Measurements from ENCODE around the gene KIF1A. TPM values are rescaled to one million over a fixed set of nuclear protein-coding genes. Genes with fewer than 3 reads are reported as not detected.

Gene KIF1A
- total RNA-seq, 1 donor = not detected

DNA sequence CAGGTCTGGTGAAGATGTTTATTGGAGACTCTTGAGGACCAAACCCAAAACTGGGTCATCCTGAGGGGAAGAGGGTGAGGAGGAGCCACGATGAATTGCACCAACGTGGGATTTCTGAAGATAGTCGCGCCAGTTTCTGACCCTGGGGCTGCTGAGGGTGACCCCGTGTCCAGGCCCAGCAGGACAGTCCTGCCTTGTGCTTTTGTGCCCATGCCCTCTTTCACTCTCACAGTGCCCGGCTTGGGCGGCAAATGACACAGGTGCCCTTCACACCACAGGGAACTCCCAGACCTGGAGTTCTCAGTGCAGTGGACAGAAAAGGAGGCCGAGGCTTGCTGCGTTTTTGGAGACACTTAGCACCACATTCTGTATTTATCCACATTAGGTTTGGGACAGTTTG, 15.5 kb upstream of the KIF1A start:
- TF ChIP-seq, protein P1, sequence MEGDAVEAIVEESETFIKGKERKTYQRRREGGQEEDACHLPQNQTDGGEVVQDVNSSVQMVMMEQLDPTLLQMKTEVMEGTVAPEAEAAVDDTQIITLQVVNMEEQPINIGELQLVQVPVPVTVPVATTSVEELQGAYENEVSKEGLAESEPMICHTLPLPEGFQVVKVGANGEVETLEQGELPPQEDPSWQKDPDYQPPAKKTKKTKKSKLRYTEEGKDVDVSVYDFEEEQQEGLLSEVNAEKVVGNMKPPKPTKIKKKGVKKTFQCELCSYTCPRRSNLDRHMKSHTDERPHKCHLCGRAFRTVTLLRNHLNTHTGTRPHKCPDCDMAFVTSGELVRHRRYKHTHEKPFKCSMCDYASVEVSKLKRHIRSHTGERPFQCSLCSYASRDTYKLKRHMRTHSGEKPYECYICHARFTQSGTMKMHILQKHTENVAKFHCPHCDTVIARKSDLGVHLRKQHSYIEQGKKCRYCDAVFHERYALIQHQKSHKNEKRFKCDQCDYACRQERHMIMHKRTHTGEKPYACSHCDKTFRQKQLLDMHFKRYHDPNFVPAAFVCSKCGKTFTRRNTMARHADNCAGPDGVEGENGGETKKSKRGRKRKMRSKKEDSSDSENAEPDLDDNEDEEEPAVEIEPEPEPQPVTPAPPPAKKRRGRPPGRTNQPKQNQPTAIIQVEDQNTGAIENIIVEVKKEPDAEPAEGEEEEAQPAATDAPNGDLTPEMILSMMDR (IDR thresholded peaks at IDR 0.05; ENCODE audit: insufficient read depth, low read depth, low read length) = no peak
- H3K4me3 ChIP-seq (ENCODE audit: low read depth, low read length) = no peak overlapping the region
- DNase-seq (ENCODE audit: low read depth) = no peak

DNA sequence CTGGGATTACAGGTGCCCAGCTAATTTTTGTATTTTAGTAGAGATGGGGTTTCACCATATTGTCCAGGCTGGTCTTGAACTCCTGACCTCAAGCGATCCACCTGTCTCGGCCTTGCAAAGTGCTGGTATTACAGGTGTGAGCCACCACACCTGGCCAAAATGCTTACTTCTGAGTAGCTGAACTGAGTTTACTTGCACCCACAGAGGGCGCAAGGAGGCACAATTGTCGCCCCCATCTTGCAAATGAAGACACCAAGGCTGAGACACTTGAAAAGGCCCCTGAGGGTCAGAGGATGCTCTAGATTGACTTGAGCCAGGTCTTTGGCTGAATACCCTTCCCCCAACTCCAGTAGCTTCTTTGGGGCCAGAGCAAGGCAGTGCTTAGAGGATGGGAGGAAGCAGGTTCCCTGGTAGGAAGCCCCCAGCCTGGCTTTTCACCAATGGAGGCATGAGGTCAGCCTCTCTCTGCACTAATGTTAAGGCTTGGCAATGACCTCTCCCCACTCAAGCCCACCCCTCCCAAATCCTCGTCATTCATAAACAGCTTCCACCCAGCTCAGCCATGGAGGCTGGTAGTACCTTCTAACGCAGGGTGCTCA, 14.5 kb upstream of the KIF1A start:
- DNase-seq (ENCODE audit: low read depth) = no peak
- H3K4me3 ChIP-seq (ENCODE audit: low read depth, low read length) = no peak overlapping the region
- TF ChIP-seq, protein P1 (IDR thresholded peaks at IDR 0.05; ENCODE audit: insufficient read depth, low read depth, low read length) = no peak

DNA sequence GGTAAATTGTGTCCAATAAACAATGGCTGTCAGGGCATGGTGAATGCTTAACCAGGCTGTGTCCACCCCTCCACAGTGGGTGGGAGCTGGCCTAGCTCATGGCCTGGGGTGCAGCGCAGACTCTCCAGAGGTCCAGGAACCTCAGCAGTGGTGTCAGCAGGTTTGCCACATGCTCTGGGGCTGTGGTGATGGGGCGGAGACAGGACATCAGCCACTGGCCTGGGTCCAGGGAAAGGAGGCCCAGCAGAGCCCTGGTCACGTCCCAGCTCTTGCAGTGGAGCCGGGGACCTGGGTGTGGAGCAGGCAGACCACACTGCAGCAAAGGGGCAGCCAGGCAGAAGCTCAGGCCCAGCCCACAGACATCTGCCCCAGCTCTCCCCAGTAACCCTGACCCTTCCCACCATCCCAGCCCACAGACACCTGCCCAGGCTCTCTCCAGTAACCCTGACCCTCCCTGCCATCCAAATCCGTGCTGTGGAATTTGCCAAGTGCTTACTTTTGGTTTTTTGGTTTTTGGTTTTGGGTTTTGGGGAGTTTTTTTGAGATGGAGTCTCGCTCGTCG, 13.8 kb upstream of the KIF1A start:
- TF ChIP-seq, protein P1 (IDR thresholded peaks at IDR 0.05; ENCODE audit: insufficient read depth, low read depth, low read length) = no peak
- DNase-seq (ENCODE audit: low read depth) = no peak
- no peak overlapping the region for H3K4me3 ChIP-seq (ENCODE audit: low read depth, low read length)

DNA sequence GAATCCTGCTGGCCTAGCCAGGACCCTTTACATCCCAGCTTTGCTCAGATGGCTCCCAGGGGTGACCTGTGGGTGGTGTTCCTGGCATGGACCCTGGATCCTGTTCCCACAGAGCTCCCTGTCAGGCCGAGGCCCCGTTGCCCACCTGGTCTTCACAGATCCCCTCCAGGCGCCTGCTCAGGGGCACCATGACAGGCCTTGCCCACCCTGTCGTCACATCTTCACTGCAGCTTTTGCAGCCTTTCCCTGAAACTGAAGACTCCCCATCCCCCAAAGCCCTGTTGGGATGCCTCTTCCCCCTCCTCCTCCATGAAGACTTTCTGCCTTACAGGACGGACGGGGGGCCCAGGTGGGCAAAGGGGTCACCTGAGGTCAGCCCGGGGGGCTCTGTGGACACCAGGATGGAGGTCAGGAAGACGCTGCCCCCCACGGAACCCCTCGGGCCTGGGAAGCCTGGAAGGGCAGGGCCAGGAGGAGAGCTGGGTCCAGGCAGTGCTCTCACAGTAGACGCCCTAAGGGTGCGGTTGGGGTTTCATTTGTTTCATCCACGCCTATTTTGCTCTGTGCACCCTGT, 13.0 kb upstream of the KIF1A start:
- TF ChIP-seq, protein P1 (IDR thresholded peaks at IDR 0.05; ENCODE audit: insufficient read depth, low read depth, low read length) = no peak
- DNase-seq (ENCODE audit: low read depth) = no peak
- H3K4me3 ChIP-seq (ENCODE audit: low read depth, low read length) = no peak overlapping the region

DNA sequence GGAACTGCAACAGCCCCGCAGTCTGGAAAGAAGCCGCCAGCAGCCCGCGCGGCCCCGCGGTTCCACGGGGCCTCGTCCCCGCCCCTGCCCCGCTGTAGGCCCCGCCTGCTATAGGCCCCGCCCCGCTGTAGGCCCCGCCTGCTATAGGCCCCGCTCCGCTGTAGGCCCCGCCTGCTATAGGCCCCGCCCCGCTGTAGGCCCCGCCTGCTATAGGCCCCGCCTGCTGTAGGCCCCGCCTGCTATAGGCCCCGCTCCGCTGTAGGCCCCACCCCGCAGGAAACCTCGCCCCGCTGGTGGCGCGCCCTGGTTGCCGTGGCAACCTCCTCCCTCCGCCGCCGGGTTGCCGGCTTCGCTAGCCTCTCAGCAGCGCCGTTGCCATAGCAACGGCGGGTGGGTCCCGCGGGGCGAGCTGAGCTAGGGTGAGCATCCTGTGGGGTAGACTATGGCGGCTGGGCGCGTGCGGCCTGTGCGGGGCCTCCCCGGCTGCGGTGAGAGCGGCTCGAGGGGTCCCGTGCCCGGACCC, 12.2 kb upstream of the KIF1A start:
- TF ChIP-seq, protein P1 (IDR thresholded peaks at IDR 0.05; ENCODE audit: insufficient read depth, low read depth, low read length) = no peak
- DNase-seq (ENCODE audit: low read depth) = peak; percentile 83
- peak overlapping the region; percentile 35 for H3K4me3 ChIP-seq (ENCODE audit: low read depth, low read length)

DNA sequence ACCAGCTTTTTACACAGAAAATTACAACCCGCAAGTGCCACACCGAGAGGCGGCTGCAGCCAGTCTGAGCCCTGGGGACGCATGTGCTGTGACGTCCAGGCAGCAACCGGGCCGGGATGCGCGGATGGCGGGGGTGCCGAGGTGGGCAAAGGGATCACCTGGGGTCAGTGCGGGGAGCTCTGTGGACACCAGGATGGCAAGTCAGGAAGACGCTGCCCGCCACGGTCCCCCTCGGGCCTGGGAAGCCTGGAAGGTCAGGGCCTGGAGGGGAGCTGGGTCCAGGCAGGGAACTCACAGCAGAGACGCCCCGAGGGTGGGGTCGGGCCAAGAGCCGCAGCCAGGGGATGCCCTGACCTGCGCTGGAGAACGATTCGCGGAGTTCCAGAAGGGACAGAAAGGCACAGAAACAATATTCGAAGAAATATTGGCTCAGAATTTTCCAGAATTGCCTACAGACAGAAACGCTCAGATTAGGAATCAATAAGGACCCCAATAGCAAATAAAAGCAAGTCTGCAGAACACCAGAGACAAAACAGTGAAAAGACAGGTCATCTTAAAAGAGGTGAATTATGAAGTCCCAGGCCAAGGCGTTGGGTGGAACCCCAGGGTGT, 11.7 kb upstream of the KIF1A start:
- no peak for DNase-seq (ENCODE audit: low read depth)
- TF ChIP-seq, protein P1 (IDR thresholded peaks at IDR 0.05; ENCODE audit: insufficient read depth, low read depth, low read length) = no peak
- peak overlapping the region; percentile 35 for H3K4me3 ChIP-seq (ENCODE audit: low read depth, low read length)
